Measurements from ENCODE around the gene SIVA1.

The SIVA1 gene

DNA sequence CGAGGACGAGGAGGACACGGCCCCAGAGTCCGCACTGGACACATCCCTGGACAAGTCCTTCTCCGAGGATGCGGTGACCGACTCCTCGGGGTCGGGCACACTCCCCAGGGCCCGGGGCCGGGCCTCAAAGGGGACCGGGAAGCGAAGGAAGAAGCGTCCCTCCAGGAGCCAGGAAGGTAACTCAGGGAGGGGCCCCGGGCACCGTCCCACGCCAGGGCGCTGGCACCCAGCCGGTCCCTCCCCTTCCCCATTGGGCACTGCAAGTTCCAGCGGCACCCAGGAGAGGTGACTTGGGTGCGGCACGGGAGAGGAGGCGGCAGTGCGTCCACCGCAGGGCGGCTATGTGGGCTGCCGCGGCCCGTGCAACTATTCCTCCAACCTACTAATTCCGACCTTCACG is 38.3 kb upstream of the SIVA1 start:
- H3K27me3 ChIP-seq (ENCODE audit: insufficient read depth, insufficient read length) = no peaks in the 10 kb centered on the region
- TF ChIP-seq YY1 (IDR thresholded peaks at IDR 0.05; ENCODE audit: insufficient read depth, insufficient read length) = no peak
- TF ChIP-seq ZNF274 (IDR thresholded peaks at IDR 0.05; ENCODE audit: low read depth, low read length) = no peak
- TF ChIP-seq SUZ12 (IDR thresholded peaks at IDR 0.05; ENCODE audit: extremely low read depth, insufficient read depth, insufficient read length) = no peak
- no peaks in the 10 kb centered on the region for H3K9me3 ChIP-seq (ENCODE audit: insufficient read depth, low read length)
- H3K9ac ChIP-seq (ENCODE audit: insufficient read length, low read depth) = no peak overlapping the region
- H3K36me3 ChIP-seq (ENCODE audit: insufficient read depth, insufficient read length, low read length) = peaks cover 85% of the 10 kb centered on the region
- H3K4me3 ChIP-seq (ENCODE audit: insufficient read length, low read depth) = no peak overlapping the region
- DNase-seq (ENCODE audit: low read depth, low spot score) = no peak
- peaks cover 1% of the 10 kb centered on the region for H3K4me1 ChIP-seq (ENCODE audit: insufficient read depth, insufficient read length)

GRCh38 chr14:104715416-104715815 is 37.5 kb upstream of the SIVA1 start:
- no peaks in the 10 kb centered on the region for H3K27me3 ChIP-seq (ENCODE audit: insufficient read depth, insufficient read length)
- no peaks in the 10 kb centered on the region for H3K4me1 ChIP-seq (ENCODE audit: insufficient read depth, insufficient read length)
- H3K9me3 ChIP-seq (ENCODE audit: insufficient read depth, low read length) = no peaks in the 10 kb centered on the region
- peaks cover 83% of the 10 kb centered on the region for H3K36me3 ChIP-seq (ENCODE audit: insufficient read depth, insufficient read length, low read length)
- TF ChIP-seq YY1 (IDR thresholded peaks at IDR 0.05; ENCODE audit: insufficient read depth, insufficient read length) (no peak), SUZ12 (IDR thresholded peaks at IDR 0.05; ENCODE audit: extremely low read depth, insufficient read depth, insufficient read length) (no peak), ZNF274 (IDR thresholded peaks at IDR 0.05; ENCODE audit: low read depth, low read length) (no peak)
- DNase-seq (ENCODE audit: low read depth, low spot score) = no peak
- no peak overlapping the region for H3K9ac ChIP-seq (ENCODE audit: insufficient read length, low read depth)
- H3K4me3 ChIP-seq (ENCODE audit: insufficient read length, low read depth) = no peak overlapping the region

DNA sequence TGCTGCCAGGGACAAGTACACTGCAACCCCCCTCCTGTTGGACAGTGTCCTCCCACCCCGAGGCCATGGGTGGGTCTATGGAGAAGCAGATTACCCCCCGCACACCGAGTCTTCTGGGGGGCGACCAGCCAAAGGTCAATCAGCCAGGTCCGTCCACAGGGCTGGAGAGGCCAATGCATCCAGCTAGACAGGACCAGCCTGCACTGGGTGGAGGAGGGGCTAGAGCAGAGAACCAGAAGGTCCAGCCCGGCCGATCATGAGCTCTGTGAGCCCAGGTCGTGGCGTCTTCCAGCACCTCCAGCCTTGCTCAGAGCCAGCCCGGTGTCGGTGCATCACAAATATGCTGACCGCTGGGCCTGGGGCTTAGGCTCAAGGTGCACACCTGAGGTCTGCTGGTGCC is 37.1 kb upstream of the SIVA1 start:
- H3K9ac ChIP-seq (ENCODE audit: insufficient read length, low read depth) = no peak overlapping the region
- H3K4me1 ChIP-seq (ENCODE audit: insufficient read depth, insufficient read length) = no peaks in the 10 kb centered on the region
- no peaks in the 10 kb centered on the region for H3K27me3 ChIP-seq (ENCODE audit: insufficient read depth, insufficient read length)
- H3K4me3 ChIP-seq (ENCODE audit: insufficient read length, low read depth) = no peak overlapping the region
- H3K36me3 ChIP-seq (ENCODE audit: insufficient read depth, insufficient read length, low read length) = peaks cover 78% of the 10 kb centered on the region
- DNase-seq (ENCODE audit: low read depth, low spot score) = no peak
- no peaks in the 10 kb centered on the region for H3K9me3 ChIP-seq (ENCODE audit: insufficient read depth, low read length)
- TF ChIP-seq YY1 (IDR thresholded peaks at IDR 0.05; ENCODE audit: insufficient read depth, insufficient read length) = no peak

GRCh38 chr14:104717137-104717536 is 35.8 kb upstream of the SIVA1 start:
- Histone ChIP-seq H3K4me1 (ENCODE audit: insufficient read depth, insufficient read length) (peaks cover 4% of the 10 kb centered on the region), H3K27me3 (ENCODE audit: insufficient read depth, insufficient read length) (no peaks in the 10 kb centered on the region), H3K4me3 (ENCODE audit: insufficient read length, low read depth) (no peak overlapping the region)

DNA sequence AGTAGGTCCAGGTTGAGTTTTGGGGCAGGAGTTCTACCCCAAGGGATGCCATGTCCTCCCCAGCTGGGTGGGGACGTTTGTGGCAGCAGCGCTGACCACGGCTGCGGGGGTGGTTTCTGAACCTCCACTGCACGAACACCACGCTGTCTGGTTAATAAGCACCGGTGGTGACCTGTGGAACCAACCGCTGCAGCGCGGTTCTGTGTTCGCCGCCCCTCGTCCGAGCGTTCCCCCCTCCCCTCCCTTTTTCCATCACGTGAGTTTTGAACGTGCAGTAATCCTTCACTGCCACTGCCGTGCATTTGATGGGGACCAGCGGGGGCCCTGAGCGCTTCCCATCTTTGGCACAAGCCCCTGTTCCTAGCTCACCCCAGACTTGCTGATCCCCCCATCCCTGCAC is 35.3 kb upstream of the SIVA1 start:
- Histone ChIP-seq H3K4me1 (ENCODE audit: insufficient read depth, insufficient read length) (peaks cover 4% of the 10 kb centered on the region), H3K9ac (ENCODE audit: insufficient read length, low read depth) (no peak overlapping the region)
- no peak for DNase-seq (ENCODE audit: low read depth, low spot score)

More at GRCh38 chr14:104717137-104717536, 35.8 kb upstream of the SIVA1 start:
- no peaks in the 10 kb centered on the region for H3K9me3 ChIP-seq (ENCODE audit: insufficient read depth, low read length)
- DNase-seq (ENCODE audit: low read depth, low spot score) = no peak
- H3K36me3 ChIP-seq (ENCODE audit: insufficient read depth, insufficient read length, low read length) = peaks cover 75% of the 10 kb centered on the region
- H3K9ac ChIP-seq (ENCODE audit: insufficient read length, low read depth) = no peak overlapping the region
- TF ChIP-seq YY1 (IDR thresholded peaks at IDR 0.05; ENCODE audit: insufficient read depth, insufficient read length) = no peak
- no peak for TF ChIP-seq SUZ12 (IDR thresholded peaks at IDR 0.05; ENCODE audit: extremely low read depth, insufficient read depth, insufficient read length)
- TF ChIP-seq ZNF274 (IDR thresholded peaks at IDR 0.05; ENCODE audit: low read depth, low read length) = no peak

DNA sequence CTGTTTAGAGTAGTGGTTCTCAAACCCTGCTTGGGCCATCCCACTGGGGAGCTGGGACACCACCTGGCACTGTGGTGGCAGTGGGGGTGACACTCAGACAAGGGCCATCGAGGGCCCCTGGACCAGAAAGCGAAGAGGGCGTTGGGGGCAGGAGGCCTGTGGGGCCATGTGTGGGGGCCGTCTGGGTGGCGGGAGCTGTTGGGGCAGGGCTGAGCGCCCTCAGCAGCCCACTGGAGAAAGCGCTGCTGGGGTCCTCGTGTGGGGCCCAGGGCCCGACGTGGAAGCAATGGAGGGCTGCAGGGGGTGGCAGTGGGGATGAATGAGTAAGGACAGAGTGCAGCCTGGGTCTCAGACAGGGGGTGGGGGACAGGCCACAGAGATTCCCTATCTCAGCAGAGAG is 34.8 kb upstream of the SIVA1 start:
- Histone ChIP-seq H3K9ac (ENCODE audit: insufficient read length, low read depth) (no peak overlapping the region), H3K4me1 (ENCODE audit: insufficient read depth, insufficient read length) (peaks cover 6% of the 10 kb centered on the region), H3K4me3 (ENCODE audit: insufficient read length, low read depth) (no peak overlapping the region), H3K27me3 (ENCODE audit: insufficient read depth, insufficient read length) (no peaks in the 10 kb centered on the region), H3K36me3 (ENCODE audit: insufficient read depth, insufficient read length, low read length) (peaks cover 65% of the 10 kb centered on the region), H3K9me3 (ENCODE audit: insufficient read depth, low read length) (no peaks in the 10 kb centered on the region)
- DNase-seq (ENCODE audit: low read depth, low spot score) = no peak
- TF ChIP-seq SUZ12 (IDR thresholded peaks at IDR 0.05; ENCODE audit: extremely low read depth, insufficient read depth, insufficient read length) (no peak), YY1 (IDR thresholded peaks at IDR 0.05; ENCODE audit: insufficient read depth, insufficient read length) (no peak), ZNF274 (IDR thresholded peaks at IDR 0.05; ENCODE audit: low read depth, low read length) (no peak)

More for the DNA sequence above, 35.3 kb upstream of the SIVA1 start:
- Histone ChIP-seq H3K9me3 (ENCODE audit: insufficient read depth, low read length) (no peaks in the 10 kb centered on the region), H3K4me3 (ENCODE audit: insufficient read length, low read depth) (no peak overlapping the region), H3K27me3 (ENCODE audit: insufficient read depth, insufficient read length) (no peaks in the 10 kb centered on the region), H3K36me3 (ENCODE audit: insufficient read depth, insufficient read length, low read length) (peaks cover 70% of the 10 kb centered on the region)
- TF ChIP-seq ZNF274 (IDR thresholded peaks at IDR 0.05; ENCODE audit: low read depth, low read length) (no peak), YY1 (IDR thresholded peaks at IDR 0.05; ENCODE audit: insufficient read depth, insufficient read length) (no peak), SUZ12 (IDR thresholded peaks at IDR 0.05; ENCODE audit: extremely low read depth, insufficient read depth, insufficient read length) (no peak)

GRCh38 chr14:104718871-104719270 is 34.1 kb upstream of the SIVA1 start:
- TF ChIP-seq SUZ12 (IDR thresholded peaks at IDR 0.05; ENCODE audit: extremely low read depth, insufficient read depth, insufficient read length) (no peak), YY1 (IDR thresholded peaks at IDR 0.05; ENCODE audit: insufficient read depth, insufficient read length) (no peak)
- DNase-seq (ENCODE audit: low read depth, low spot score) = no peak
- Histone ChIP-seq H3K36me3 (ENCODE audit: insufficient read depth, insufficient read length, low read length) (peaks cover 58% of the 10 kb centered on the region), H3K9me3 (ENCODE audit: insufficient read depth, low read length) (no peaks in the 10 kb centered on the region), H3K4me1 (ENCODE audit: insufficient read depth, insufficient read length) (peaks cover 8% of the 10 kb centered on the region), H3K4me3 (ENCODE audit: insufficient read length, low read depth) (no peak overlapping the region), H3K27me3 (ENCODE audit: insufficient read depth, insufficient read length) (no peaks in the 10 kb centered on the region), H3K9ac (ENCODE audit: insufficient read length, low read depth) (no peak overlapping the region)

GRCh38 chr14:104719343-104719742 is 33.6 kb upstream of the SIVA1 start:
- TF ChIP-seq SUZ12 (IDR thresholded peaks at IDR 0.05; ENCODE audit: extremely low read depth, insufficient read depth, insufficient read length) (no peak), ZNF274 (IDR thresholded peaks at IDR 0.05; ENCODE audit: low read depth, low read length) (no peak), YY1 (IDR thresholded peaks at IDR 0.05; ENCODE audit: insufficient read depth, insufficient read length) (no peak)
- DNase-seq (ENCODE audit: low read depth, low spot score) = no peak
- Histone ChIP-seq H3K27me3 (ENCODE audit: insufficient read depth, insufficient read length) (no peaks in the 10 kb centered on the region), H3K9ac (ENCODE audit: insufficient read length, low read depth) (no peak overlapping the region), H3K4me3 (ENCODE audit: insufficient read length, low read depth) (no peak overlapping the region), H3K9me3 (ENCODE audit: insufficient read depth, low read length) (no peaks in the 10 kb centered on the region), H3K36me3 (ENCODE audit: insufficient read depth, insufficient read length, low read length) (peaks cover 56% of the 10 kb centered on the region), H3K4me1 (ENCODE audit: insufficient read depth, insufficient read length) (peaks cover 8% of the 10 kb centered on the region)

Data from NT2/D1 (cell line).